ENCODE results near the gene FAM53A. TPM values are rescaled to one million over a fixed set of nuclear protein-coding genes. Genes with fewer than 3 reads are reported as not detected.

Gene FAM53A
- total and polyA plus RNA-seq, 10 of the 15 experiments (the other 5 are each of a cell fraction or from before 2014, with no cell fraction given): 0.02 to 0.87 (median 0.38) TPM; not detected in 2

GRCh38 chr4:1720163-1720983 is 36.3 kb upstream of the FAM53A start (continued):
- TF ChIP-seq EED (IDR thresholded peaks at IDR 0.05; ENCODE audit: low read depth): no peak
- TF ChIP-seq, protein P1, sequence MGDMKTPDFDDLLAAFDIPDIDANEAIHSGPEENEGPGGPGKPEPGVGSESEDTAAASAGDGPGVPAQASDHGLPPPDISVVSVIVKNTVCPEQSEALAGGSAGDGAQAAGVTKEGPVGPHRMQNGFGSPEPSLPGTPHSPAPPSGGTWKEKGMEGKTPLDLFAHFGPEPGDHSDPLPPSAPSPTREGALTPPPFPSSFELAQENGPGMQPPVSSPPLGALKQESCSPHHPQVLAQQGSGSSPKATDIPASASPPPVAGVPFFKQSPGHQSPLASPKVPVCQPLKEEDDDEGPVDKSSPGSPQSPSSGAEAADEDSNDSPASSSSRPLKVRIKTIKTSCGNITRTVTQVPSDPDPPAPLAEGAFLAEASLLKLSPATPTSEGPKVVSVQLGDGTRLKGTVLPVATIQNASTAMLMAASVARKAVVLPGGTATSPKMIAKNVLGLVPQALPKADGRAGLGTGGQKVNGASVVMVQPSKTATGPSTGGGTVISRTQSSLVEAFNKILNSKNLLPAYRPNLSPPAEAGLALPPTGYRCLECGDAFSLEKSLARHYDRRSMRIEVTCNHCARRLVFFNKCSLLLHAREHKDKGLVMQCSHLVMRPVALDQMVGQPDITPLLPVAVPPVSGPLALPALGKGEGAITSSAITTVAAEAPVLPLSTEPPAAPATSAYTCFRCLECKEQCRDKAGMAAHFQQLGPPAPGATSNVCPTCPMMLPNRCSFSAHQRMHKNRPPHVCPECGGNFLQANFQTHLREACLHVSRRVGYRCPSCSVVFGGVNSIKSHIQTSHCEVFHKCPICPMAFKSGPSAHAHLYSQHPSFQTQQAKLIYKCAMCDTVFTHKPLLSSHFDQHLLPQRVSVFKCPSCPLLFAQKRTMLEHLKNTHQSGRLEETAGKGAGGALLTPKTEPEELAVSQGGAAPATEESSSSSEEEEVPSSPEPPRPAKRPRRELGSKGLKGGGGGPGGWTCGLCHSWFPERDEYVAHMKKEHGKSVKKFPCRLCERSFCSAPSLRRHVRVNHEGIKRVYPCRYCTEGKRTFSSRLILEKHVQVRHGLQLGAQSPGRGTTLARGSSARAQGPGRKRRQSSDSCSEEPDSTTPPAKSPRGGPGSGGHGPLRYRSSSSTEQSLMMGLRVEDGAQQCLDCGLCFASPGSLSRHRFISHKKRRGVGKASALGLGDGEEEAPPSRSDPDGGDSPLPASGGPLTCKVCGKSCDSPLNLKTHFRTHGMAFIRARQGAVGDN (IDR thresholded peaks at IDR 0.05): peak; percentile 82; the same call in 1 of the 2 replicates
- peak; percentile 56; the same call in 1 of the 2 replicates for TF ChIP-seq DPF2 (IDR thresholded peaks at IDR 0.05)
- TF ChIP-seq, protein P2, sequence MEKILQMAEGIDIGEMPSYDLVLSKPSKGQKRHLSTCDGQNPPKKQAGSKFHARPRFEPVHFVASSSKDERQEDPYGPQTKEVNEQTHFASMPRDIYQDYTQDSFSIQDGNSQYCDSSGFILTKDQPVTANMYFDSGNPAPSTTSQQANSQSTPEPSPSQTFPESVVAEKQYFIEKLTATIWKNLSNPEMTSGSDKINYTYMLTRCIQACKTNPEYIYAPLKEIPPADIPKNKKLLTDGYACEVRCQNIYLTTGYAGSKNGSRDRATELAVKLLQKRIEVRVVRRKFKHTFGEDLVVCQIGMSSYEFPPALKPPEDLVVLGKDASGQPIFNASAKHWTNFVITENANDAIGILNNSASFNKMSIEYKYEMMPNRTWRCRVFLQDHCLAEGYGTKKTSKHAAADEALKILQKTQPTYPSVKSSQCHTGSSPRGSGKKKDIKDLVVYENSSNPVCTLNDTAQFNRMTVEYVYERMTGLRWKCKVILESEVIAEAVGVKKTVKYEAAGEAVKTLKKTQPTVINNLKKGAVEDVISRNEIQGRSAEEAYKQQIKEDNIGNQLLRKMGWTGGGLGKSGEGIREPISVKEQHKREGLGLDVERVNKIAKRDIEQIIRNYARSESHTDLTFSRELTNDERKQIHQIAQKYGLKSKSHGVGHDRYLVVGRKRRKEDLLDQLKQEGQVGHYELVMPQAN (conservative IDR thresholded peaks at IDR 0.05): peak; percentile 50; the same call in 1 of the 2 replicates

All from GM12878 (cell line).